ENCODE data around the gene PLEKHA6. TPM values are rescaled to one million over a fixed set of nuclear protein-coding genes. Genes with fewer than 3 reads are reported as not detected.

PLEKHA6 gene
- total and polyA plus RNA-seq, 2 of the 8 experiments (the other 6 are each of a cell fraction or from before 2014, with no cell fraction given) = 4.8 to 20.2 TPM

DNA sequence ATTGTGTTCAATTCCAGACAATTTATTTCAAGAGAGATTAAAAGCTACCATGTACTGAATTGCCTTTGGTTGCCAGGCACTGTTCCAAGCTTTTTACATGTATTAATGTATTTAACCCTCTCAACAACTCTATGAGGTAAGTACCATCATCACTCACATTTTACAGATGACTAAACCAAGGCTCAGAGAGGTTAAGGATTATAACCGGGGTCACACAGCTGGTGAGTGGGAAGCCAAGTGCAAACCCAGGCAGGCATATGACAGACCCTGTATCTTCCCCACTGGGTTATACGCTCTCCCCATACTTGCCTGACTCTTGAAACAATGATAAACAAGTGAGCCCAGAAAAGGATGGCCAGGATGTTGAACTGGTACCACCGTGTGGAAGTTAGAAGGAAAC lies 16.5 kb downstream of the PLEKHA6 start:
- H3K9ac ChIP-seq (replicated peaks in 1 of 4; ENCODE audit: extremely low read depth in 1 of 4, low read depth in 3 of 4, low read length in 3 of 4) = no peak overlapping the region
- no peaks in the 10 kb centered on the region for H4K20me1 ChIP-seq (replicated peaks in 1 of 2; ENCODE audit: control insufficient read depth in 1 of 2, insufficient read depth in 2 of 2, low read length in 2 of 2)
- WGBS, 2 experiments (ENCODE audit: extremely low coverage in 1 of 2, insufficient coverage in 1 of 2, insufficient read length in 1 of 2, insufficient replicate concordance in 2 of 2, low coverage in 1 of 2, low lambda C conversion rate in 2 of 2, missing lambda C conversion rate in 1 of 2) = 81% methylated on average over 3 of the region's 3 CpGs; no CpG with 5 or more reads in 1 of the 2 experiments
- H2AFZ ChIP-seq (ENCODE audit: low read length) = no peak overlapping the region
- no peak overlapping the region for H4K8ac ChIP-seq (ENCODE audit: extremely low read depth, insufficient read depth, low read length)
- H2BK15ac ChIP-seq (ENCODE audit: low read length) = no peak overlapping the region
- peaks cover 0 to 2% (median 0%) of the 10 kb centered on the region in 4 experiments; a peak in 3 of 7 replicates for H3K27me3 ChIP-seq (replicated peaks in 1 of 4; ENCODE audit: control insufficient read depth in 3 of 4, extremely low read depth in 1 of 4, insufficient read depth in 3 of 4, low read length in 3 of 4)
- H3K23ac ChIP-seq (ENCODE audit: insufficient read length) = no peak overlapping the region
- H2BK20ac ChIP-seq (ENCODE audit: low read length) = no peak overlapping the region
- H3K18ac ChIP-seq (ENCODE audit: extremely low read depth, low read length) = no peak overlapping the region
- H3K23me2 ChIP-seq (ENCODE audit: low read depth, low read length) = no peaks in the 10 kb centered on the region
- no peak overlapping the region for H2AK5ac ChIP-seq (ENCODE audit: low read depth, low read length)
- H3K79me2 ChIP-seq (ENCODE audit: control insufficient read depth in 1 of 2, insufficient read depth in 2 of 2, low read length in 2 of 2) = no peaks in the 10 kb centered on the region
- no peak overlapping the region for H3K27ac ChIP-seq (ENCODE audit: low read depth, low read length)
- H3K4ac ChIP-seq (replicated peaks; ENCODE audit: insufficient read length, low read depth, low read length) = no peak overlapping the region
- FAIRE-seq (no peak), DNase-seq (ENCODE audit: low read depth in 1 of 2, low spot score in 2 of 2) (no peak)
- peaks cover 7 to 24% (median 18%) of the 10 kb centered on the region in 4 experiments for H3K4me1 ChIP-seq (replicated peaks in 1 of 4; ENCODE audit: control insufficient read depth in 3 of 4, insufficient read depth in 4 of 4, low read length in 3 of 4)
- no peak for TF ChIP-seq CHD2 (IDR thresholded peaks at IDR 0.05; ENCODE audit: low read length)
- TF ChIP-seq KDM1A (IDR thresholded peaks at IDR 0.05; ENCODE audit: borderline replicate concordance, low read length) = 0 out of 2 replicates have a peak, but pooled peaks have one; percentile 30
- H2BK5ac ChIP-seq (ENCODE audit: low read depth, low read length) = no peak overlapping the region
- H3K79me1 ChIP-seq (ENCODE audit: low read depth, low read length) = no peaks in the 10 kb centered on the region
- no peak overlapping the region for H2BK120ac ChIP-seq (replicated peaks; ENCODE audit: low read depth, low read length)
- CTCF ChIA-PET (ENCODE audit: partially characterized antibody) = interaction anchor here (0.9 to 8.1 kb wide), 13 partner anchors 9 to 181 kb away, joined by 3 to 110 read pairs (median 9); partner anchors contain the start of genes GOLT1A and PLEKHA6
- no peak overlapping the region for H4K5ac ChIP-seq (ENCODE audit: insufficient read length, low read depth, low read length)
- no peak overlapping the region for H4K91ac ChIP-seq (replicated peaks; ENCODE audit: insufficient read length, low read length)
- no peak overlapping the region; a peak in 1 of 4 replicates for H3K4me2 ChIP-seq (ENCODE audit: insufficient read depth in 1 of 2, low read depth in 2 of 2, low read length in 2 of 2)
- POLR2A ChIA-PET (ENCODE audit: partially characterized antibody) = interaction anchor here (1.1 to 1.9 kb wide), 5 partner anchors 19 to 47 kb away, joined by 3 to 7 read pairs (median 5); no protein-coding TSS in a partner anchor
- H3K14ac ChIP-seq (ENCODE audit: insufficient read length) = no peak overlapping the region
- no peak overlapping the region for H3K56ac ChIP-seq (replicated peaks; ENCODE audit: insufficient read length, low read depth, low read length)
- H2BK12ac ChIP-seq (ENCODE audit: low read depth, low read length) = no peak overlapping the region
- H3K36me3 ChIP-seq (ENCODE audit: control insufficient read depth in 2 of 4, insufficient read depth in 4 of 4, low read length in 3 of 4) = no peaks in the 10 kb centered on the region
- no peak overlapping the region for H3K4me3 ChIP-seq (ENCODE audit: extremely low read depth in 1 of 4, insufficient read depth in 2 of 4, low read depth in 3 of 4, low read length in 4 of 4)
- H3K9me3 ChIP-seq (ENCODE audit: insufficient read depth in 2 of 2, low read depth in 1 of 2, low read length in 1 of 2) = no peaks in the 10 kb centered on the region
